Large intestine (tissue), 3 donors: Measurements from ENCODE around the gene HEXIM2. TPM values are rescaled to one million over a fixed set of nuclear protein-coding genes. Genes with fewer than 3 reads are reported as not detected.
A peak's percentile ranks its signal among the peaks of the same experiment; 100 is the strongest.

Experiments
- DNase-seq, 2 donors: peaks; one replicate each; pipeline versions ENCODE4 v3.0.0 to v3.0.0-alpha.2; 2013
- H3K27ac ChIP-seq: one replicate; pipeline ENCODE4 v1.5.1; 2013; ENCODE audit warnings: low read length
- H3K27me3 ChIP-seq: 2 replicates; pipeline ENCODE4 v1.6.1; 2013; ENCODE audit warnings: low read length; ENCODE audit not compliant: control insufficient read depth, insufficient read depth
- H3K36me3 ChIP-seq: 2 replicates; pipeline ENCODE4 v1.6.1; 2013; ENCODE audit warnings: low read length; ENCODE audit not compliant: control insufficient read depth, insufficient read depth
- H3K4me1 ChIP-seq: one replicate; pipeline ENCODE4 v1.6.1; 2013; ENCODE audit warnings: low read length; ENCODE audit not compliant: control insufficient read depth, insufficient read depth
- H3K4me3 ChIP-seq: one replicate; pipeline ENCODE4 v1.5.1; 2013; ENCODE audit warnings: low read length
- H3K9me3 ChIP-seq: one replicate; pipeline ENCODE4 v1.6.1; 2013; ENCODE audit warnings: mild to moderate bottlenecking, low read depth, low read length, moderate library complexity; ENCODE audit not compliant: control insufficient read depth
- WGBS: methylation state at CpG from one replicate; pipeline ENCODE4 v1.1.5; 2013; ENCODE audit warnings: low lambda C conversion rate; ENCODE audit not compliant: insufficient coverage; 5-methylcytosine and 5-hydroxymethylcytosine counted together
- polyA plus RNA-seq: library from polyadenylated mRNA; unstranded; fragments of 120-200 nt; gene quantifications from one replicate; pipeline ENCODE4 v1.2.1, GENCODE V29; 2013

The HEXIM2 gene
- polyA plus RNA-seq, 1 donor: 11.1 TPM

- WGBS: 3% methylated on average over 6 of the region's 56 CpGs
- Histone ChIP-seq H3K36me3 (no peaks in the 10 kb centered on the region), H3K27me3 (no peaks in the 10 kb centered on the region), H3K4me3 (peak overlapping the region; percentile 65), H3K27ac (peak overlapping the region; percentile 97), H3K4me1 (peaks cover 28% of the 10 kb centered on the region), H3K9me3 (no peaks in the 10 kb centered on the region)
- peak in 1 of 2 donors; percentile 87 for DNase-seq
Observed at GRCh38 chr17:45149669-45150664, 11.7 kb upstream of the HEXIM2 start.

GRCh38 chr17:45150911-45151809, 10.5 kb upstream of the HEXIM2 start:
- Histone ChIP-seq H3K27me3 (no peaks in the 10 kb centered on the region), H3K4me1 (peaks cover 23% of the 10 kb centered on the region), H3K27ac (peak overlapping the region; percentile 47), H3K4me3 (peak overlapping the region; percentile 65), H3K9me3 (no peaks in the 10 kb centered on the region), H3K36me3 (no peaks in the 10 kb centered on the region)
- DNase-seq: peak in 1 of 2 donors; percentile 14
- WGBS: 0% methylated on average over 1 of the region's 8 CpGs

GRCh38 chr17:45155029-45155428, 6.6 kb upstream of the HEXIM2 start:
- WGBS: no CpG with 5 or more reads among the region's 4 CpGs
- peaks cover 28% of the 10 kb centered on the region for H3K4me1 ChIP-seq
- H3K27ac ChIP-seq: no peak overlapping the region
- no peaks in the 10 kb centered on the region for H3K27me3 ChIP-seq
- no peak overlapping the region for H3K4me3 ChIP-seq
- DNase-seq: no peak
- no peaks in the 10 kb centered on the region for H3K9me3 ChIP-seq
- no peaks in the 10 kb centered on the region for H3K36me3 ChIP-seq

- Histone ChIP-seq H3K27ac (no peak overlapping the region), H3K36me3 (no peaks in the 10 kb centered on the region), H3K9me3 (no peaks in the 10 kb centered on the region), H3K27me3 (no peaks in the 10 kb centered on the region), H3K4me1 (peaks cover 28% of the 10 kb centered on the region), H3K4me3 (no peak overlapping the region)
- WGBS: no CpG with 5 or more reads among the region's 2 CpGs
- no peak for DNase-seq
Observed at GRCh38 chr17:45155483-45155882, 6.2 kb upstream of the HEXIM2 start.

- no peak for DNase-seq
- H3K36me3 ChIP-seq: no peaks in the 10 kb centered on the region
- H3K9me3 ChIP-seq: no peaks in the 10 kb centered on the region
- H3K27me3 ChIP-seq: no peaks in the 10 kb centered on the region
- peaks cover 22% of the 10 kb centered on the region for H3K4me1 ChIP-seq
- no peak overlapping the region for H3K27ac ChIP-seq
- no peak overlapping the region for H3K4me3 ChIP-seq
- 71% methylated on average over 1 of the region's 3 CpGs for WGBS
Observed at GRCh38 chr17:45156242-45156641, 5.4 kb upstream of the HEXIM2 start.

GRCh38 chr17:45160447-45161287, 1.0 kb upstream of the HEXIM2 start:
- Histone ChIP-seq H3K4me1 (peaks cover 26% of the 10 kb centered on the region), H3K27me3 (no peaks in the 10 kb centered on the region), H3K27ac (peak overlapping the region; percentile 96), H3K36me3 (peaks cover 3% of the 10 kb centered on the region), H3K4me3 (peak overlapping the region; percentile 92), H3K9me3 (no peaks in the 10 kb centered on the region)
- peak; percentile 70 to 88 for DNase-seq
- WGBS: no CpG with 5 or more reads among the region's 48 CpGs

GRCh38 chr17:45162025-45162687, 481 bp downstream of the HEXIM2 start:
- DNase-seq: no peak
- peaks cover 26% of the 10 kb centered on the region for H3K4me1 ChIP-seq
- H3K27ac ChIP-seq: peak overlapping the region; percentile 54
- H3K36me3 ChIP-seq: peaks cover 3% of the 10 kb centered on the region
- no peaks in the 10 kb centered on the region for H3K9me3 ChIP-seq
- H3K4me3 ChIP-seq: peak overlapping the region; percentile 29
- no CpG with 5 or more reads among the region's 9 CpGs for WGBS
- H3K27me3 ChIP-seq: no peaks in the 10 kb centered on the region

GRCh38 chr17:45164734-45165269, 3.1 kb downstream of the HEXIM2 start:
- H3K27me3 ChIP-seq: no peaks in the 10 kb centered on the region
- WGBS: 80% methylated on average over 1 of the region's 7 CpGs
- DNase-seq: no peak

GRCh38 chr17:45168991-45169752, 7.5 kb downstream of the HEXIM2 start:
- Histone ChIP-seq H3K36me3 (peaks cover 15% of the 10 kb centered on the region), H3K9me3 (no peaks in the 10 kb centered on the region), H3K4me1 (peaks cover 45% of the 10 kb centered on the region), H3K4me3 (no peak overlapping the region), H3K27ac (peak overlapping the region; percentile 98), H3K27me3 (no peaks in the 10 kb centered on the region)
- no peak for DNase-seq
- WGBS: no CpG with 5 or more reads among the region's 43 CpGs

More at GRCh38 chr17:45164734-45165269, 3.1 kb downstream of the HEXIM2 start:
- Histone ChIP-seq H3K27ac (no peak overlapping the region), H3K4me1 (peaks cover 15% of the 10 kb centered on the region), H3K9me3 (no peaks in the 10 kb centered on the region), H3K36me3 (peaks cover 12% of the 10 kb centered on the region), H3K4me3 (no peak overlapping the region)
